SH-SY5Y (cell line): Measurements from ENCODE around the gene ZKSCAN8.

Experiments used
- GATA2 ChIP-seq: IDR thresholded peaks from 2 replicates; pipeline ENCODE4 v1.6.1; 2011; ENCODE audit warnings: mild to moderate bottlenecking, low read depth, low read length
- GATA3 ChIP-seq: IDR thresholded peaks from 2 replicates; pipeline ENCODE4 v1.6.1; 2011; ENCODE audit warnings: low read depth, mild to moderate bottlenecking, low read length, moderate library complexity

GRCh38 chr6:28140616-28141015 is 1.1 kb upstream of the ZKSCAN8 start:
- TF ChIP-seq GATA2 = no peak
- no peak for TF ChIP-seq GATA3
